ENCODE results near the gene TAF7L. TPM values are rescaled to one million over a fixed set of nuclear protein-coding genes. Genes with fewer than 3 reads are reported as not detected.

The TAF7L gene
- polyA plus RNA-seq, 1 of the 3 experiments (the other 2 are of a cell fraction): 0.38 TPM

DNA sequence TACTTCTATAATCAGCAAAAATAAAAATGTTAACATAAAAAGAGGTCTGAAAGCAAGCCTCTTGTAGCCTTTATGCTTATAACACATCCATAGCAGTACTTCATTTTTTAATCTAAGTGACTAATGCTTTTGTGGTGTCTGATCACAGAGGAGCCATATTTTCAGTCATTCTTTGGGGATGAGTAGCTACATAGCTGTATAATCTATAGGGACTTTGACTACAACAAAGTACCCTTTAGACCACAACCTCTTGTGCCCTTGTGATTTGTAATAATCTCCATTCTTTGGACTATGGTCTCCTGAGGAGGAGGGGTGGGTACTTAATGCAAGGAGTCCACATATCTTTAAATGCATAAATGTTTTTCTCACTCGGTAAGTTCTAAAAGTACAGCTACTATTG lies 62.0 kb downstream of the TAF7L start:
- TF ChIP-seq, protein P1, sequence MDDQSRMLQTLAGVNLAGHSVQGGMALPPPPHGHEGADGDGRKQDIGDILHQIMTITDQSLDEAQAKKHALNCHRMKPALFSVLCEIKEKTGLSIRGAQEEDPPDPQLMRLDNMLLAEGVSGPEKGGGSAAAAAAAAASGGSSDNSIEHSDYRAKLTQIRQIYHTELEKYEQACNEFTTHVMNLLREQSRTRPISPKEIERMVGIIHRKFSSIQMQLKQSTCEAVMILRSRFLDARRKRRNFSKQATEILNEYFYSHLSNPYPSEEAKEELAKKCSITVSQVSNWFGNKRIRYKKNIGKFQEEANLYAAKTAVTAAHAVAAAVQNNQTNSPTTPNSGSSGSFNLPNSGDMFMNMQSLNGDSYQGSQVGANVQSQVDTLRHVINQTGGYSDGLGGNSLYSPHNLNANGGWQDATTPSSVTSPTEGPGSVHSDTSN (IDR thresholded peaks at IDR 0.05): 0 out of 2 replicates have a peak, but pooled peaks have one; percentile 10
- no peak for TF ChIP-seq RCOR1 (IDR thresholded peaks at IDR 0.05; ENCODE audit: low read length)
- peak; percentile 45; the same call in 1 of the 2 replicates for TF ChIP-seq FOSL2 (IDR thresholded peaks at IDR 0.05; ENCODE audit: borderline replicate concordance, low read depth)
- no peak overlapping the region for H3K4me3 ChIP-seq (ENCODE audit: low read depth in 2 of 2, low read length in 1 of 2)
- H3F3A ChIP-seq (replicated peaks; ENCODE audit: insufficient read depth): no peaks in the 10 kb centered on the region
- WGBS (ENCODE audit: low lambda C conversion rate): 79% methylated on average over 1 of the region's 1 CpG
- no peaks in the 10 kb centered on the region for H3K9me2 ChIP-seq
- H3K9me3 ChIP-seq: no peaks in the 10 kb centered on the region
- H3K27me3 ChIP-seq (ENCODE audit: insufficient read depth): no peaks in the 10 kb centered on the region
- H3K9ac ChIP-seq: no peak overlapping the region
- no peak for DNase-seq
- no peaks in the 10 kb centered on the region; a peak in 1 of 4 replicates for H3K4me1 ChIP-seq (ENCODE audit: control insufficient read depth in 1 of 2, insufficient read depth in 2 of 2, low read depth in 1 of 2, low read length in 1 of 2)
- POLR2A ChIA-PET: no interaction called here
- H3K27ac ChIP-seq (ENCODE audit: low read depth in 2 of 2, low read length in 1 of 2): peak overlapping the region in 1 of 2 experiments; percentile 63; a peak in 2 of 4 replicates
- H4K20me1 ChIP-seq (ENCODE audit: insufficient read depth): no peaks in the 10 kb centered on the region
- H3K79me2 ChIP-seq (ENCODE audit: insufficient read depth): no peaks in the 10 kb centered on the region
- no peaks in the 10 kb centered on the region for H3K36me3 ChIP-seq (replicated peaks in 1 of 2; ENCODE audit: control insufficient read depth in 1 of 2, insufficient read depth in 2 of 2, low read length in 1 of 2)
- H3K4me2 ChIP-seq: no peak overlapping the region
- H2AFZ ChIP-seq (ENCODE audit: low read depth): no peak overlapping the region
- CTCF ChIA-PET: interaction anchor here (1.1 kb wide), 1 partner anchor 59 kb away, joined by 3 read pairs; no protein-coding TSS in a partner anchor

DNA sequence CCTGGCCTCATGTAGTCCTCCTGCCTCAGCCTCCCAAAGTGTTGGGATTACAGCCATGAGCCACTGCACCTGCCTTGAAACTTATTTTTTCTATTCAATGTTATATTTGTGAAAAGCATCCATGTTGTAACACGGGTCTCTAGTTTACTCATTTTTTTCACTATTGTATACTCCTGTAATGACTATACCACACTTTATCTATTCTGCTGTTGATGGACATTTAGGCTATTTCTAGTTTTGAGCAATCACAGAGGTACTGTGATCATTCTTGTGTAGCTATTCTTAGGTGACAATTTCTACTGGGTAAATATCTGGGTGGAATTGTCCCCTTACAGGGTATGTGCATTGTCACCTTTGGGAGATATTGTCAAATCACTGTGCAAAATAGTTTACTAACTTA lies 67.9 kb downstream of the TAF7L start:
- no peaks in the 10 kb centered on the region for H3F3A ChIP-seq (replicated peaks; ENCODE audit: insufficient read depth)
- peaks cover 0 to 5% of the 10 kb centered on the region in 2 experiments; a peak in 1 of 4 replicates for H3K4me1 ChIP-seq (ENCODE audit: control insufficient read depth in 1 of 2, insufficient read depth in 2 of 2, low read depth in 1 of 2, low read length in 1 of 2)
- H3K4me3 ChIP-seq (ENCODE audit: low read depth in 2 of 2, low read length in 1 of 2): no peak overlapping the region
- no peaks in the 10 kb centered on the region for H3K9me2 ChIP-seq
- no peaks in the 10 kb centered on the region for H3K79me2 ChIP-seq (ENCODE audit: insufficient read depth)
- TF ChIP-seq MXI1 (IDR thresholded peaks at IDR 0.05; ENCODE audit: low read depth, low read length) (no peak), EP300 (IDR thresholded peaks at IDR 0.05; ENCODE audit: borderline replicate concordance in 1 of 2, low read depth in 1 of 2, low read length in 1 of 2) (no peak), GABPA (IDR thresholded peaks at IDR 0.05; ENCODE audit: low read depth) (no peak), SIN3A (IDR thresholded peaks at IDR 0.05; ENCODE audit: borderline replicate concordance, low read depth, low read length) (no peak), RFX5 (IDR thresholded peaks at IDR 0.05; ENCODE audit: low read length) (no peak), NFIC (IDR thresholded peaks at IDR 0.05; ENCODE audit: borderline replicate concordance) (no peak)
- no peaks in the 10 kb centered on the region for H3K36me3 ChIP-seq (replicated peaks in 1 of 2; ENCODE audit: control insufficient read depth in 1 of 2, insufficient read depth in 2 of 2, low read length in 1 of 2)
- no peak overlapping the region for H3K9ac ChIP-seq
- ChIA-PET CTCF (interaction anchor here (1.3 kb wide), 1 partner anchor 32 kb away, joined by 3 read pairs; no protein-coding TSS in a partner anchor), POLR2A (no interaction called here)
- WGBS (ENCODE audit: low lambda C conversion rate): 30% methylated on average over 1 of the region's 1 CpG
- DNase-seq: no peak
- H3K9me3 ChIP-seq: no peaks in the 10 kb centered on the region
- H3K27me3 ChIP-seq (ENCODE audit: insufficient read depth): no peaks in the 10 kb centered on the region; the same call in 1 of the 2 replicates
- no peak overlapping the region for H2AFZ ChIP-seq (ENCODE audit: low read depth)
- no peak overlapping the region for H3K4me2 ChIP-seq
- no peak overlapping the region for H3K27ac ChIP-seq (ENCODE audit: low read depth in 2 of 2, low read length in 1 of 2)
- no peaks in the 10 kb centered on the region for H4K20me1 ChIP-seq (ENCODE audit: insufficient read depth)

DNA sequence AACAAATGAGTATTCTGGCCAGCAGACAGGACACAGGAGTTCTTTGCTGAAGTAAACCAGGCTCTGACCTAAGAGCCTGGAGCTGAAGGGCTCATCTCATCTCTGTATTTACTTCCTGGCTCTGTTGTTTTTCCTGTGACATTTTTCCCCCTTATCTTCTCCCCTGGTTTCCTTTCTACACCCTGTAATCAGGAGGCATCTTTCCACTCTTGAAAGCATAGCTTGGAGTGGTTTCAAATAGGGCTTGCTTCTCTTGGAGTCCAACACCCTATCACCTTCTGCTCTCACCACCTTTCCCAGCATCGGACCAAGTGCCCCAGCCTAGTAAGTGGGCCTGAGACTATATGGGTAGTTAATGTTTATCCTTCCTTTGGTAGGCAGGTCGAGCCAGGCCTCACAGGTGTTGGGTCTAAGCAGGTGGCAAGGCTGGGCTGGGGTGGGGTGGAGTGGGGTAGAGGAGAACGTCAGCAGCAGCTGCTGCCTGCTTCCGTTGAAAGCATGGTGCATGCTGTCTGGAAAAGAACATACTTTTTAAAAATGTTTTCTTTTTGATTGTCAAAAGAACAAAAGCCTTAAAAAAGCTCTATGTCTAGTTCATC lies 70.4 kb downstream of the TAF7L start:
- no peak overlapping the region for H2AFZ ChIP-seq (ENCODE audit: low read depth)
- H3K9me3 ChIP-seq: no peaks in the 10 kb centered on the region
- no peak overlapping the region for H3K27ac ChIP-seq (ENCODE audit: low read depth in 2 of 2, low read length in 1 of 2)
- H3K36me3 ChIP-seq (replicated peaks in 1 of 2; ENCODE audit: control insufficient read depth in 1 of 2, insufficient read depth in 2 of 2, low read length in 1 of 2): no peaks in the 10 kb centered on the region
- no peaks in the 10 kb centered on the region for H4K20me1 ChIP-seq (ENCODE audit: insufficient read depth)
- H3K4me2 ChIP-seq: no peak overlapping the region
- H3K9ac ChIP-seq: no peak overlapping the region
- H3F3A ChIP-seq (replicated peaks; ENCODE audit: insufficient read depth): no peaks in the 10 kb centered on the region
- ChIA-PET CTCF (no interaction called here), POLR2A (no interaction called here)
- 31% methylated on average over 4 of the region's 4 CpGs for WGBS (ENCODE audit: low lambda C conversion rate)
- no peaks in the 10 kb centered on the region; the same call in 1 of the 2 replicates for H3K27me3 ChIP-seq (ENCODE audit: insufficient read depth)
- no peaks in the 10 kb centered on the region for H3K79me2 ChIP-seq (ENCODE audit: insufficient read depth)
- no peaks in the 10 kb centered on the region for H3K9me2 ChIP-seq
- H3K4me3 ChIP-seq (ENCODE audit: low read depth in 2 of 2, low read length in 1 of 2): no peak overlapping the region
- peak; percentile 16 for DNase-seq
- H3K4me1 ChIP-seq (ENCODE audit: control insufficient read depth in 1 of 2, insufficient read depth in 2 of 2, low read depth in 1 of 2, low read length in 1 of 2): peaks cover 0 to 5% of the 10 kb centered on the region in 2 experiments; a peak in 1 of 4 replicates
- TF ChIP-seq FOSL2 (IDR thresholded peaks at IDR 0.05; ENCODE audit: borderline replicate concordance, low read depth) (no peak), JUND (IDR thresholded peaks at IDR 0.05) (no peak), FOXJ3 (CRISPR knock-in tag; IDR thresholded peaks at IDR 0.05) (no peak), RCOR1 (IDR thresholded peaks at IDR 0.05; ENCODE audit: low read length) (no peak)
- TF ChIP-seq, protein P2, sequence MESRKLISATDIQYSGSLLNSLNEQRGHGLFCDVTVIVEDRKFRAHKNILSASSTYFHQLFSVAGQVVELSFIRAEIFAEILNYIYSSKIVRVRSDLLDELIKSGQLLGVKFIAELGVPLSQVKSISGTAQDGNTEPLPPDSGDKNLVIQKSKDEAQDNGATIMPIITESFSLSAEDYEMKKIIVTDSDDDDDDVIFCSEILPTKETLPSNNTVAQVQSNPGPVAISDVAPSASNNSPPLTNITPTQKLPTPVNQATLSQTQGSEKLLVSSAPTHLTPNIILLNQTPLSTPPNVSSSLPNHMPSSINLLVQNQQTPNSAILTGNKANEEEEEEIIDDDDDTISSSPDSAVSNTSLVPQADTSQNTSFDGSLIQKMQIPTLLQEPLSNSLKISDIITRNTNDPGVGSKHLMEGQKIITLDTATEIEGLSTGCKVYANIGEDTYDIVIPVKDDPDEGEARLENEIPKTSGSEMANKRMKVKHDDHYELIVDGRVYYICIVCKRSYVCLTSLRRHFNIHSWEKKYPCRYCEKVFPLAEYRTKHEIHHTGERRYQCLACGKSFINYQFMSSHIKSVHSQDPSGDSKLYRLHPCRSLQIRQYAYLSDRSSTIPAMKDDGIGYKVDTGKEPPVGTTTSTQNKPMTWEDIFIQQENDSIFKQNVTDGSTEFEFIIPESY (IDR thresholded peaks at IDR 0.05; ENCODE audit: borderline replicate concordance, low read depth): no peak
- TF ChIP-seq, protein P1 (IDR thresholded peaks at IDR 0.05): no peak
- TF ChIP-seq, protein P3, sequence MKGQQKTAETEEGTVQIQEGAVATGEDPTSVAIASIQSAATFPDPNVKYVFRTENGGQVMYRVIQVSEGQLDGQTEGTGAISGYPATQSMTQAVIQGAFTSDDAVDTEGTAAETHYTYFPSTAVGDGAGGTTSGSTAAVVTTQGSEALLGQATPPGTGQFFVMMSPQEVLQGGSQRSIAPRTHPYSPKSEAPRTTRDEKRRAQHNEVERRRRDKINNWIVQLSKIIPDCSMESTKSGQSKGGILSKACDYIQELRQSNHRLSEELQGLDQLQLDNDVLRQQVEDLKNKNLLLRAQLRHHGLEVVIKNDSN (IDR thresholded peaks at IDR 0.05; ENCODE audit: borderline replicate concordance, low read depth): no peak
